Cardiac fibroblast (primary cell): ENCODE measurements around the gene MYL10.

Source experiments
- DNase-seq, 2 donors: peaks; one replicate each; pipeline versions ENCODE4 v3.0.0 to v3.0.0-alpha.2; 2010; ENCODE audit warnings: low read depth in 2 of 2
- H3K4me3 ChIP-seq, 2 donors: replicated peaks in 1 of 2; 1 replicate in 1 of 2; 2 replicates in 1 of 2; pipeline ENCODE4 v1.5.1; 2011; ENCODE audit warnings: low read depth in 2 of 2, low read length in 2 of 2, mild to moderate bottlenecking in 2 of 2, moderate library complexity in 1 of 2
- TF ChIP-seq, protein P1 (sequence below): IDR thresholded peaks from one replicate; pipeline ENCODE4 v1.5.1; 2011; ENCODE audit warnings: low read depth, mild to moderate bottlenecking, low read length, inconsistent platforms

Gene MYL10

DNA sequence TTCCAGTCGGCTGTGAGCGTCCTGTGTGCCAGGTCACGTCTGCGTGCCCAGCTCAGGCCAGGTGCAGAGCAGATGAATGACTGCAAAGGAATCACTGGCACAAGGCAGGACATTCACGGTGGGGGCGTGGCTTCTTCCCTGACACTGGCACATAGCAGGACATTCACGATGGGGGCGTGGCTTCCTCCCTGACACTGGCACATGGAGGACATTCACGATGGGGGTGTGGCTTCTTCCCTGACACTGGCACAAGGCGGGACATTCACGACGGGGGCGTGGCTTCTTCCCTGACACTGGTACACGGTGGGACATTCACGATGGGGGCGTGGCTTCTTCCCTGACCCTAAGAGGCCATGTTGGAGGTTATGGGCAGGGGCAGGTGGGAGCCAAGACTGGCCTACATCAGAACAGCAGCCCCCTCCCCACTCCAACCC is 64.3 kb downstream of the MYL10 start:
- no peak for DNase-seq
- no peak overlapping the region for H3K4me3 ChIP-seq
- TF ChIP-seq, protein P1, sequence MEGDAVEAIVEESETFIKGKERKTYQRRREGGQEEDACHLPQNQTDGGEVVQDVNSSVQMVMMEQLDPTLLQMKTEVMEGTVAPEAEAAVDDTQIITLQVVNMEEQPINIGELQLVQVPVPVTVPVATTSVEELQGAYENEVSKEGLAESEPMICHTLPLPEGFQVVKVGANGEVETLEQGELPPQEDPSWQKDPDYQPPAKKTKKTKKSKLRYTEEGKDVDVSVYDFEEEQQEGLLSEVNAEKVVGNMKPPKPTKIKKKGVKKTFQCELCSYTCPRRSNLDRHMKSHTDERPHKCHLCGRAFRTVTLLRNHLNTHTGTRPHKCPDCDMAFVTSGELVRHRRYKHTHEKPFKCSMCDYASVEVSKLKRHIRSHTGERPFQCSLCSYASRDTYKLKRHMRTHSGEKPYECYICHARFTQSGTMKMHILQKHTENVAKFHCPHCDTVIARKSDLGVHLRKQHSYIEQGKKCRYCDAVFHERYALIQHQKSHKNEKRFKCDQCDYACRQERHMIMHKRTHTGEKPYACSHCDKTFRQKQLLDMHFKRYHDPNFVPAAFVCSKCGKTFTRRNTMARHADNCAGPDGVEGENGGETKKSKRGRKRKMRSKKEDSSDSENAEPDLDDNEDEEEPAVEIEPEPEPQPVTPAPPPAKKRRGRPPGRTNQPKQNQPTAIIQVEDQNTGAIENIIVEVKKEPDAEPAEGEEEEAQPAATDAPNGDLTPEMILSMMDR: no peak

DNA sequence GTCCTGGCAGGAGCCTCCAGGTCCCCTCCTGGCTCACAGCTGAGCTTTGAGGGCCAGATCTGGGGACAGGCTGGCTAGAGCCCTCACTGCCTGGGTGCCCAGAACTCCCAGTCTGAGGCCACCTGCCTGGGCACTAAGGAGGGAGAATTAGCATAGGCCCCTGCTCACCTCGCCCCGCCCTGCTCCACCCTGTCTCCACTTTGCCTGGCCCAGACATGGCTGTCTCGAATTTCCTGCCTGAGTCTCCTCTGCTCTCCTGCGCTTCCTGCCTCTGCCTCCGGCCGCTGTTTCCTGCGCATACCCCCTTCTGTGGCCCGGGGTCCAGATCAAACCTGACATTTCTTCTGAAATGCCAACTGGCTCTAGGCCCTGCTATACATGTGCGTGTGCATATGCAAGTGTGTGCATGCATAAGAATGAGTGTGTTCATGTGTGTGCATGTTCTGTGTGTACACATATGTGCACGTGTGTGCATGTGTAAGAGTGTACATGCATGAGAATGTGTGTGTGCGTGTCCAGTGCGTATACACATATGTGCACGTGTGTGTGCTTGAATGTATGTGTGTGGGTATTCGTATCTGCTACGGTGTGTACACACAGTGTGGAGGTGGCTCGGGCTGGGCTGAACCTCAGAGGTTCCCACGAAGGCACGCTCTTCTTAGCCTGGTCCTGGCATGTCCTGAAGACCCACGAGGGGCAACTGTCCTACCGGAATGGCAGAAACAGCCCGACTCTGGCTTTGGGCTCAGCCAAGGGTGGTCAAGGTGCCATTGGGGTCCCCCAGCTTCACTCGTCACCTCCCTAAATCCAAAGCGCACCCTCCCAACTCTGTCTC is 64.9 kb downstream of the MYL10 start:
- no peak overlapping the region for H3K4me3 ChIP-seq
- TF ChIP-seq, protein P1: no peak
- DNase-seq: no peak
